Stimulated activated memory B cell treated with anti-CD40 and anti-IgM and Interleukin-4, amounts not matched to agents 10 μg/mL and 1 μg/mL and 100 μg/mL, for 72 hours (primary cell): ENCODE data around the gene BLOC1S2.
A peak's percentile ranks its signal among the peaks of the same experiment; 100 is the strongest.
"Not testable (repeated sequence)": the region's sequence is repeated elsewhere in the genome, so short reads cannot be mapped to it uniquely, and the experiment has no call there.

Source experiments
- ATAC-seq: fragments of 150-1000 bp; cut with Tn5 transposase; 2 replicates; pipeline ENCODE4 v1.10.0; 2021
- H3K27ac Mint-ChIP-seq: one replicate; pipeline ENCODE4 v1.8.0; 2022; ENCODE audit warnings: mild to moderate bottlenecking, mixed read lengths
- H3K27me3 Mint-ChIP-seq: one replicate; pipeline ENCODE4 v1.8.0; 2022; ENCODE audit warnings: mixed read lengths
- H3K36me3 Mint-ChIP-seq: one replicate; pipeline ENCODE4 v1.8.0; 2022; ENCODE audit warnings: mixed read lengths
- H3K4me1 Mint-ChIP-seq: one replicate; pipeline ENCODE4 v1.8.0; 2022; ENCODE audit warnings: mixed read lengths
- H3K4me3 Mint-ChIP-seq: one replicate; pipeline ENCODE4 v1.8.0; 2022; ENCODE audit warnings: mild to moderate bottlenecking, moderate library complexity, mixed read lengths
- H3K9me3 Mint-ChIP-seq: one replicate; pipeline ENCODE4 v1.8.0; 2022; ENCODE audit warnings: mixed read lengths

Gene BLOC1S2

GRCh38 chr10:100304414-100304813 is 17.9 kb upstream of the BLOC1S2 start:
- Mint-ChIP-seq H3K9me3 (peaks cover 3% of the 10 kb centered on the region), H3K27ac (no peak overlapping the region), H3K36me3 (no peaks in the 10 kb centered on the region), H3K4me1 (no peaks in the 10 kb centered on the region), H3K27me3 (peaks cover 23% of the 10 kb centered on the region), H3K4me3 (no peak overlapping the region)
- ATAC-seq: no peak

DNA sequence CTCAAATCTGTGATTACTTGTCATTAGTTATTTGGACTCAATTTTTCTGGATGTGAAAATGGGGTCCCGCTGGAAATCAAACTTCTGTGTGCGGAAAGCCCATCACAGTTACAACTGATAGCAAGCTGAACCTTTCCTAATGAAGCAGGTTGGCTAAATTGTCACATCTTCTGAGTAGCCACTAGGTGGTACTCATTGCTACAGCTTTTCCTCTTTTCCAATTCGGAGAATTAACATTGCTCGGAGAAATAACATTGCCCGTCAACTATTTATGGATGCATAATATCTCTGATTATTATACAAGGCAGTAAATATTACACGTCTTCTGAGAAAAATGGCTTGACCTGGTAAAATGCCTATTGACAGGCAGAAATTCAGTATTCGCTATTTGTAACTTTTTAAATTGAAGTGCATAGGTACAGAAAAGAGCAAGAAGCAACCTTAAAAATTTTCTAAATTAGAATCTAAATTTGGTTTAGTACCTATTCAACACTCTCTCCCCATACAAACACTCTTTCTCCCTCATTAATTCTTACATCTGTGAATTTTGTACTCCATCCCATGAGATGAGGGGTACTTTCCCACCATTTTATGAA is 17.3 kb upstream of the BLOC1S2 start:
- no peak overlapping the region for H3K27ac Mint-ChIP-seq
- no peak for ATAC-seq
- no peaks in the 10 kb centered on the region for H3K4me1 Mint-ChIP-seq
- H3K27me3 Mint-ChIP-seq: peaks cover 23% of the 10 kb centered on the region
- no peaks in the 10 kb centered on the region for H3K36me3 Mint-ChIP-seq
- H3K4me3 Mint-ChIP-seq: no peak overlapping the region
- H3K9me3 Mint-ChIP-seq: peaks cover 3% of the 10 kb centered on the region

GRCh38 chr10:100301123-100301522 is 14.6 kb upstream of the BLOC1S2 start:
- not testable (repeated sequence) for H3K36me3 Mint-ChIP-seq, H3K4me3 Mint-ChIP-seq, H3K4me1 Mint-ChIP-seq, ATAC-seq, H3K9me3 Mint-ChIP-seq, H3K27ac Mint-ChIP-seq
- peaks cover 31% of the 10 kb centered on the region for H3K27me3 Mint-ChIP-seq

- Mint-ChIP-seq H3K27ac (no peak overlapping the region), H3K27me3 (peaks cover 29% of the 10 kb centered on the region), H3K9me3 (peaks cover 3% of the 10 kb centered on the region), H3K36me3 (no peaks in the 10 kb centered on the region), H3K4me1 (peaks cover 7% of the 10 kb centered on the region), H3K4me3 (no peak overlapping the region)
- no peak for ATAC-seq
Observed at GRCh38 chr10:100297242-100297641, 10.8 kb upstream of the BLOC1S2 start.

DNA sequence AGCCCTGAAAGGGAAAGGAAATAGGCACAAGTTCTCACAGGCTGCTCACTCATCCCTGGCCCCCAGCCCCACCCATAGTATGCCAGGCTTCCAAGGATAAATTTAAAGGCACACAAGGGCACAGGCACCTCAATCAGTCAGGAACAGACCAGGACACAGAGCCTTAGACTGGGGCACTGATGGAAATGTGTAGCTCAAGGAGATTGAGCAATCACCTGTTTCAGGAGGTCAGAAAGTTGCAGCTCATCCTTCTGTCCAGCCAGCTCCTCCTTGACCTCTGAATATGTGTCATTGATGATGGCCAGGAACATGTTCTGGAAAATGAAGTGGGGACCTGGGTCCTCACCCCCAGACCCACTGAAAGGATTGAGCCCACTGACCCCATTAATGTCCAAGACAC is 6.6 kb upstream of the BLOC1S2 start:
- no peaks in the 10 kb centered on the region for H3K9me3 Mint-ChIP-seq
- ATAC-seq: no peak

DNA sequence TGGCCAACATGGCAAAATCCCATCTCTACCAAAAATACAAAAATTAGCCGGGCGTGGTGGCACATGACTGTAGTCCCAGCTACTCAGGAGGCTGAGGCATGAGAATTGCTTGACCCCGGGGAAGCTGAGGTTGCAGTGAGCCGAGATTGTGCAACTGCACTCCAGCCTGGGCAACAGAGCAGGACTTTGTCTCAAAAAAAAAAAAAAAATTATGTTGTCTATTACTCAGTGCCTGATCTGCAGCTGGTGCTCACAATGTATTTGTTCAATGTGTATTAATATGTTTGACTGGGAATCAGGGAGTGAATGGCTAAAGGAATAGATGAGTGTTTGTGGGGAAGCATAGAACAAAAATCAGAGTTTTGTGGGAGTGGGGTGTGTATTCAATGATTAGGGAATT is 5.8 kb upstream of the BLOC1S2 start:
- not testable (repeated sequence) for H3K27ac Mint-ChIP-seq, H3K4me3 Mint-ChIP-seq, ATAC-seq, H3K36me3 Mint-ChIP-seq, H3K9me3 Mint-ChIP-seq, H3K4me1 Mint-ChIP-seq
- H3K27me3 Mint-ChIP-seq: peaks cover 29% of the 10 kb centered on the region

More for the DNA sequence above, 6.6 kb upstream of the BLOC1S2 start:
- peaks cover 4% of the 10 kb centered on the region for H3K4me1 Mint-ChIP-seq
- peaks cover 29% of the 10 kb centered on the region for H3K27me3 Mint-ChIP-seq
- no peak overlapping the region for H3K27ac Mint-ChIP-seq
- H3K36me3 Mint-ChIP-seq: no peaks in the 10 kb centered on the region
- H3K4me3 Mint-ChIP-seq: no peak overlapping the region

DNA sequence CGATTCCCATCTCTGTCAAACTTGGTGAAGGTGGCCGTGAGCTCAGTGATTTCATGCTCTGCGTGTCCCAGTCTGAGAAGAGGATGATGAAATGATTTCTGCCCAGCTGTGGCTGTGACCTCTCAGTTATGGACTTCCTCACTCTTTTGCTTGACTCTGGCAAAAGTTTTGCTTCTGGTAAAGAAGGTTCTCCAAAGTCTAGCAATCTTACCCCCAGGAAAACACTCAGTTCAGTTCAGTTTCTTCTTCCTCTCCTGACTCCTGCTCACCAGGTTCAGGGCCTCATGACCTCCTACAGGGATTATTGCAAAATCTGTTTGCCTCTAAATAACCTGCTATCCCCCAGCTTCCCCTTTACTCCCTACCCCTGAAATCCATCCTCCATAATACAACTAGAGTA is 4.9 kb upstream of the BLOC1S2 start:
- Mint-ChIP-seq H3K27me3 (peaks cover 23% of the 10 kb centered on the region), H3K4me1 (peaks cover 9% of the 10 kb centered on the region), H3K36me3 (no peaks in the 10 kb centered on the region), H3K4me3 (no peak overlapping the region), H3K27ac (no peak overlapping the region), H3K9me3 (no peaks in the 10 kb centered on the region)
- ATAC-seq: no peak

GRCh38 chr10:100289641-100290040 is 3.2 kb upstream of the BLOC1S2 start:
- H3K27me3 Mint-ChIP-seq: peaks cover 8% of the 10 kb centered on the region
- H3K4me3 Mint-ChIP-seq: no peak overlapping the region
- H3K27ac Mint-ChIP-seq: no peak overlapping the region
- H3K36me3 Mint-ChIP-seq: peaks cover 7% of the 10 kb centered on the region
- ATAC-seq: no peak
- no peaks in the 10 kb centered on the region for H3K9me3 Mint-ChIP-seq
- peaks cover 24% of the 10 kb centered on the region for H3K4me1 Mint-ChIP-seq

- H3K36me3 Mint-ChIP-seq: peaks cover 7% of the 10 kb centered on the region
- no peak overlapping the region for H3K4me3 Mint-ChIP-seq
- ATAC-seq: no peak
- no peaks in the 10 kb centered on the region for H3K9me3 Mint-ChIP-seq
- peak overlapping the region; percentile 96 for H3K27ac Mint-ChIP-seq
- peaks cover 26% of the 10 kb centered on the region for H3K4me1 Mint-ChIP-seq
- no peaks in the 10 kb centered on the region for H3K27me3 Mint-ChIP-seq
Observed at GRCh38 chr10:100288196-100288595, 1.7 kb upstream of the BLOC1S2 start.

- Mint-ChIP-seq H3K27ac (peak overlapping the region; percentile 96), H3K4me1 (peaks cover 26% of the 10 kb centered on the region), H3K36me3 (peaks cover 7% of the 10 kb centered on the region), H3K27me3 (no peaks in the 10 kb centered on the region), H3K4me3 (peak overlapping the region; percentile 45), H3K9me3 (no peaks in the 10 kb centered on the region)
- no peak for ATAC-seq
Observed at GRCh38 chr10:100287756-100288155, 1.3 kb upstream of the BLOC1S2 start.

DNA sequence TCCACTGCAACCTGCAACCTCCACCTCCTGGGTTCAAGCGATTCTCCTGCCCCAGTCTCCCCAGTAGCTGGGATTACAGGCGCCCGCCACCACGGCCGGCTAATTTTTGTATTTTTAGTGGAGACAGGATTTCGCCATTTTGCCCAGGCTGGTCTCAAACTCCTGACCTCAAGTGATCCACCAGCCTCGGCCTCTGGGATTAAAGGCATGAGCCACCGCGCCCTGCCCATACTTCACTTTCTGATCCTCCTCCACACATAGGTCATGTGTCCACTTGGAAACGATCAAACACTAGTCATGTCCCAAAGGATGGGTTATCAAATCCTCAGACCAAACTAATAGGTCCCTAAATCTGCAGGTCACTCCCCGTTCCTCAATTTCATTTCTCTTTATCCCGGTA is 1.2 kb downstream of the BLOC1S2 start:
- Mint-ChIP-seq H3K36me3 (peaks cover 15% of the 10 kb centered on the region), H3K27ac (peak overlapping the region; percentile 96), H3K4me1 (peaks cover 26% of the 10 kb centered on the region), H3K4me3 (peak overlapping the region; percentile 96)
- ATAC-seq, H3K9me3 Mint-ChIP-seq, H3K27me3 Mint-ChIP-seq: not testable (repeated sequence)

- H3K27me3 Mint-ChIP-seq: no peaks in the 10 kb centered on the region
- H3K4me1 Mint-ChIP-seq: peaks cover 26% of the 10 kb centered on the region
- ATAC-seq: no peak
- no peak overlapping the region for H3K4me3 Mint-ChIP-seq
- H3K36me3 Mint-ChIP-seq: peaks cover 28% of the 10 kb centered on the region
- no peaks in the 10 kb centered on the region for H3K9me3 Mint-ChIP-seq
- H3K27ac Mint-ChIP-seq: no peak overlapping the region
Observed at GRCh38 chr10:100282907-100283306, 3.6 kb downstream of the BLOC1S2 start.

DNA sequence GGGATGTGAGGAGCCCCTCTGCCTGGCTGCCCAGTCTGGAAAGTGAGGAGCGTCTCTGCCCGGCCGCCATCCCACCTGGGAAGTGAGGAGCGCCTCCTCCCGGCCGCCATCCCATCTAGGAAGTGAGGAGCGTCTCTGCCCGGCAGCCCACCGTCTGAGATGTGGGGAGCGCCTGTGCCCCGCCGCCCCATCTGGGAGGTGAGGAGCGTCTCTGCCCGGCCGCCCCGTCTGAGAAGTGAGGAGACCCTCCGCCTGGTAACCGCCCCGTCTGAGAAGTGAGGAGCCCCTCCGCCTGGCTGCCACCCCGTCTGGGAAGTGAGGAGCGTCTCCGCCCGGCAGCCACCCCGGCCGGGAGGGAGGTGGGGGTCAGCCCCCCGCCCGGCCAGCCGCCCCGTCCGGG is 9.5 kb downstream of the BLOC1S2 start:
- not testable (repeated sequence) for H3K27ac Mint-ChIP-seq, H3K4me1 Mint-ChIP-seq, H3K4me3 Mint-ChIP-seq, H3K27me3 Mint-ChIP-seq, ATAC-seq, H3K9me3 Mint-ChIP-seq
- peaks cover 45% of the 10 kb centered on the region for H3K36me3 Mint-ChIP-seq

GRCh38 chr10:100267239-100268104 is 19.0 kb downstream of the BLOC1S2 start, which contains the start of gene CWF19L1:
Gene CWF19L1, minus strand, starts transcription at chr10:100267638. Its CDS starts 45 bp downstream, at chr10:100267593.
- peak; percentile 87 for ATAC-seq
- Mint-ChIP-seq H3K36me3 (peaks cover 21% of the 10 kb centered on the region), H3K4me1 (peaks cover 39% of the 10 kb centered on the region), H3K27ac (peak within 1 kb of the TSS; percentile 99), H3K9me3 (no peaks in the 10 kb centered on the region), H3K27me3 (no peaks in the 10 kb centered on the region), H3K4me3 (peak within 1 kb of the TSS; percentile 99)

DNA sequence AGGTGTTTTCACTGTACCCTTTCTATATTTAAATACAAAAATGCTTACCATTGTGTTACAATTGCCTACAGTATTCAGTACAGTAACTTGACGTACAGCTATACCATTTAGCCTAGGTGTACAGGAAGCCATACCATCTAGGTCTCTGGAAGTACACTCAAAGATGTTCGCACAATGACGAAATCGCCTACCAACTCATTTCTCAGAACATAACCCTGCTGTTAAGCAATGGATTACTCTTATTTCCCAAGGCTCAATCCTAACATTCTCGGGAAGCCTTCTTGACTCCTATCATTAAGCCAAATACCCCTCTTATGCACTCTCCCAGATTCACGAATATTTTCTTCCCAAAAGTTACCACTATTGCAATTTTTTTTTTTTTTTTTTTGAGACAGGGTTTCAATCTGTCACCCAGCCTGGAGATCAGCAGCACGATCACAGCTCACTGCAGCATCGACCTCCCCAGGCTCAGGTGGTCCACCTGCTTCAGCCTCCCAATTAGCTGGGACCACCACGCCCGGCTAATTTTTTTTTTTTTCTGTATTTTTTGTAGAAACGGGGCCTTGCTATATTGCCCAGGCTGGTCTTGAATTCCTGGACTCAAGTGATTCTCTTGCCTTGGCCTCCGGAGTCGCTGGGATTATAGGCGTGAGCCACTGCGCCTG is 20.5 kb downstream of the BLOC1S2 start:
- H3K36me3 Mint-ChIP-seq: peaks cover 24% of the 10 kb centered on the region
- H3K4me3 Mint-ChIP-seq: peak overlapping the region; percentile 99
- no peak for ATAC-seq
- H3K27me3 Mint-ChIP-seq: no peaks in the 10 kb centered on the region
- H3K9me3 Mint-ChIP-seq: no peaks in the 10 kb centered on the region
- H3K4me1 Mint-ChIP-seq: peaks cover 45% of the 10 kb centered on the region
- H3K27ac Mint-ChIP-seq: peak overlapping the region; percentile 99
